GM19099 (cell line): ENCODE measurements around the gene ZNF579.

Source experiments
- POLR2A ChIP-seq: IDR thresholded peaks from 3 replicates; pipeline ENCODE4 v1.6.1; 2011; ENCODE audit warnings: low read depth; ENCODE audit not compliant: insufficient read length; ENCODE audit errors: extremely low read depth

The ZNF579 gene

GRCh38 chr19:55554302-55554701, 26.3 kb downstream of the ZNF579 start:
- no peak for TF ChIP-seq POLR2A

DNA sequence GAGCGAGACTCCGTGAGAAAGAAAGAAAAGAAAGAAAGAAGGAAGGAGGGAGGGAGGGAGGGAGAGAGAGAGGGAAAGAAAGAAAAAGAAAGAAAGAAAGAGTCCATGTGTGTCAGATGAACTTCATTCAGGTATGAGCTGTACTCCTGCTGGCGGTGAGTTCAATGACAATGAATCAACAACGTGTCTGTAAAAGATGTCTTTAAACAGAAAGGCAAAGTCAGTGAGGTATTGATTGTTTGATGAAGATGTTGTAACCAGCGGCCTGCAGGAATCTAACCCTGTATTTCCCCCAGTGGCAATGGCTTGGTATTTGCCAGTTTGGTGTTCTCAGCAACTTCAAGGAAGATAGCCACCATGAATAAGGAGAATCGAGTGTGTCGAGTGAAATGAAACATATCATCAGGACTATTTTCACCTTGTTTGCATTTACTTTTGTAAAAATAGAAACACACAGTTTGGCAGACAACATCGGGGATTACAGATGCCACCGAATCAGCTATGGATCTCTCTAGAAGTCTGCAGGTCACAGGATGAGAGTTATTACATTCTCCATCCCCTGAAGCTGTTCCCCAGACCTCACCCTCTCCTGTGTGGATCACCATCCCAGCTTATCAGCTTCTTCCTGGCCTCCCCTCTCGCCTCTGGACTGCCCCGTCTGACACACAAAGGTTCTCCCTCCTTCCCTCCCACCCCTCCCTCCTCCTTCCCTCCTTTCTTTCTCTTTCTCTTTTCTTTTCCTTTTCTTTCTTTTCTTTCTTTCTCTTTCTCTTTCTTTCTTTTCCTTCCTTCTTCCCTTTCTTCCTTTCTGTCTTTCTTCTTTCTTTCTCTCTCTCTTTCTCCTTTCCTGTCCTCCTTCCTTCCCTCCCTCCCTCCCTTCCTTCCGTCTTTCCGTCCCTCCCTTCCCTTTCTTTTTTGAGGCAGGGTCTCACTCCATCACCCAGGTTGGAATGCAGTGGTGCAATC, 27.1 kb downstream of the ZNF579 start:
- TF ChIP-seq POLR2A = no peak

DNA sequence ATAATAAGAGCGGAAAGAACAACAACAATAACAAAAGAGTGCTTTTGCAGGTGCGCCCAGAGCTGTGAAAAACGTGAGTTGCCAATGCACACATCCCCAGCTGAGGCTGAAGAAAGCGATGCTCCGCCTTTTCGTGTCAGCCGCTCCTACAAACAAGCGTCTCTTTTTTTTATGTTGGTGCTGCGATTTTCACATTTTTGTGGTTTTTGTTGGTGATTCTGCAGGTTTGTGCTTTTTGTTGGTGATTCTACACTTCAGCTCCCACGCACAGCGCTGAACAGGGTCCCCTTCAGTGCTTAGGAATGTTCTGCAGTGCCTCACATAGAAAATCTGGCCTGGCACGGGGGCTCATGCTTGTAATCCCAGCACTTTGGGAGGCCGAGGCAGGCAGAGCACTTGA, 28.0 kb downstream of the ZNF579 start:
- TF ChIP-seq POLR2A = no peak

GRCh38 chr19:55552206-55552605, 28.4 kb downstream of the ZNF579 start:
- no peak for TF ChIP-seq POLR2A

GRCh38 chr19:55550321-55550650, 30.4 kb downstream of the ZNF579 start:
- TF ChIP-seq POLR2A = no peak

GRCh38 chr19:55549500-55550320, 30.9 kb downstream of the ZNF579 start:
- TF ChIP-seq POLR2A = no peak

DNA sequence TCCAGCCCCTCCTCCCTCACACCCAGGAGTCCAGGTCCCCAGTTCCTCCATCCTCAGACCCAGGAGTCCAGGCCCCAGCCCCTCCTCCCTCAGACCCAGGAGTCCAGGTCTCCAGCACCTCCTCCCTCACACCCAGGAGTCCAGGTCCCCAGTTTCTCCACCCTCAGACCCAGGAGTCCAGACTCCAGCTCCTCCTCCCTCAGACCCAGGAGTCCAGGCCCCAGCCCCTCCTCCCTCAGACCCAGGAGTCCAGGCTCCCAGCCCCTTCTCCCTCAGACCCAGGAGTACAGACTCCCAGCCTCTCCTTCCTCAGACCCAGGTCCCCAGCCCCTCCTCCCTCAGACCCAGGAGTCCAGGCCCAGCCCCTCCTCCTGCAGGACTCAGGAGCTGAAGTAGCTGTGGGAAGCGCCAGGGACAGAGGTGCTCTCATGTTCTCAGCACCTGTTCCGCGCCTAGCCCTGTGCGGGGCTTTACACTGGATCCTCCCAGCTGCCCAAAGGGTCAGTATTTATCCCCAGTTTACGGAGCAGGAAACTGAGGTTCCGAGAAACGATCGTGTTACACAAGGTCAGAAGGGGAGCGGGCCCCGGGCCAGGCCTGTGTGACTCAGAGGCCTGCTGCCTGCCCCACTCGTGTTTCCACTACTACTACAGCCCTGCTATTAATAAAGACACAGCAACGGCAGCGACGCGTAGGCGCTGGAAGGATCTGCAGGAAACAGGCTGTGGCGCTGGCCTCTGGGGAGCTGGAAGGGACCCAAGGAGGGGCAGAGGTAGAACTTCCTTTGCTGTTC, 33.6 kb downstream of the ZNF579 start:
- TF ChIP-seq POLR2A = no peak

GRCh38 chr19:55546011-55546410, 34.6 kb downstream of the ZNF579 start:
- no peak for TF ChIP-seq POLR2A

DNA sequence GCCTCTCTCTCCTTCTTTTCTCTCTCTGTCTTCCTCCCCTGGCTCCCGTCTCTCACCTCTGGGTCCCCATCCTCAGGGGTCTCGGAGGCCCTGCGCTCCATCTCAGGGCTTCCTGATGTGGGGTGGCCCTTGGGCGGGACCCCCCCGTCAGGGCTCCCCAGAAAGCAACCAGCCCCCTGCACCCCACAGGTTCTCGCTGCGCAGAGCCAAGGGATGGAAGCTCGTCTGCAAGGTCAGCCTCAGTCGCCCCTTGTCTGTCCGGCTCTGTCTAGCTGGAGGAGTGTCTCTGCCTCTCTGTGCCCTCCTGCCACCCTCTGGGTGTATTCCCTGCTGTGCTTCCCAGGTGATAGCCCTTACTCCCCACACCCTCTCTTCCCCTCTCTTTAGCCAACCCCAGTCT, 35.2 kb downstream of the ZNF579 start, which contains the start of gene SBK3:
Gene SBK3, minus strand, starts transcription at position 101 of the 400 bp plus-strand sequence. Its CDS starts 0 bp downstream, at position 101.
- TF ChIP-seq POLR2A = no peak

DNA sequence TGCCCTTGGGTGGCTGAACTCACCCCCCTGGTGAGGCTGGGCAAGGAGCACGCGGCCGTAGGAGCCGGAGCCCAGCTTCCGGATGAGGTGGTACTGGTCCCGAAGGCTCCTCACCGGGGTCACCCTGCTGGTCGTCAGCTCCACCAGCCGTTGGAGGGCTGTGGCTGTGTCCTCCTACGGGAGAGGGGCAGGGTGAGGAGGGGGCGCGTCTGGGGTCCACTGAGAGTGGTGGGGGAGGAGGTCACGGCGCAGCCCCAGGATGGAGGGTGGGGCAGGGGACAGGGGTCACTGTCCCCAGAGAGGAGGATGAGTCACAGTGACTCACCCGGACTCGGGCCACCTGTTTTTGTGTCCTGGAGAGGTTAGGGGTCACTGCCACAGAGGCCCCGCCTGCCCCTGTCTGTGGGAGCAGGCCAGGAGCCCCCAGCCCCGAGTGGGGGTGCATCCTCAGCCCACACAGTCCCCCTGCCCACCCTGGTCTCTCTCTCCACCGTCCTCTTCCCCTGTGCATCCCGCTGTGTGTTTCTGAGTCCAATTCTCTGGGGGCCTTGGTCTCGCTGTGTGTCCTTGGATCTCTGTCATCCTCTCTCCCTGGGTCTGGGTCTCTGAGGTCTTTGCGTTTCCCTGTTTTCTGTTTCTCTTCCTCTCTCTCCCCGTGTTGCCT, 35.7 kb downstream of the ZNF579 start:
- no peak for TF ChIP-seq POLR2A

- TF ChIP-seq POLR2A = no peak
Measured at GRCh38 chr19:55544014-55544413, 36.6 kb downstream of the ZNF579 start.

GRCh38 chr19:55543567-55543966, 37.1 kb downstream of the ZNF579 start:
- no peak for TF ChIP-seq POLR2A

DNA sequence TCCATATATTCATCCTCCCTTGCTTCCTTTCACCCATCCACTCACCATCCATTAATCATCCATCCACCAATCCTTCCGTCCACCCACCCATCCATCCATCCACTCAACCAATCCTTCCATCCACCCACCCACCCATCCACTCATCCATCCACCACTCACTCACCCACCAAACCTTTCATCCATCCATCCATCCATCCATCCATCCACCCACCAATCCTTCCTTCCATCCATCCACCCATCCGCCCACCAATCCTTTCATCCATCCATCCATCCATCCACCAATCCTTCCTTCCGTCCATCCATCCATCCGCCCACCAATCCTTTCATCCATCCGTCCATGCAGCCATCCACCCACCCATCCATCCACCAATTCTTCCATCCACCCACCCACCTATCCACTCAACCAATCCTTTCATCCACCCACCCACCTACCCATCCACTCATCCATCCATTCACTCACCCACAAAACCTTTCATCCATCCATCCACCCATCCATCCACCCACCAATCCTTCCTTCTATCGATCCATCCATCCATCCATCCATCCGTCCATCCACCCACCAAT, 38.3 kb downstream of the ZNF579 start:
- no peak for TF ChIP-seq POLR2A

DNA sequence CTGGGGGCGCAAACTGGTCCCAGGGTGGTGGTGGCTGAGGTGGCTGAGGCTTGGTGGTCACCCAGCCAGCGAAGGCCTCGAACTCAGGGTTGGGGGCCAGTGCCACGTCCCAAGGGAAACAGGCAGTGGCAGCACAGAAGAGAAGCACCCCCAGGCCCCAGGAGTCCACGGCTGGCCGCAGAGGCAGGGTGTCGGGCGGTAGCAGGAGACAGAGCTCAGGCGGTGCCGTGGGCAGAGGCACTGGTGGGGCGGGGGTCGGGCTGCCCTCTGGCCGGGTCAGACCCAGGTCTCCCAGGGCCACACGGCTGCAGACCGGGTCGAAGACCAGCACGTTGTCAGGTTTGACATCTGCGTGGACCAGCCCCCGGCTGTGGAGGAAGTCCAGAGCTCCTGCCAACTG, 39.6 kb downstream of the ZNF579 start:
- no peak for TF ChIP-seq POLR2A
